Cerebellar cortex (tissue), 1 donor: ENCODE results near the gene DRG2.

Experiments
- DNase-seq: peaks from one replicate; pipeline ENCODE4 v3.0.0-alpha.2; 2015; ENCODE audit warnings: low spot score

DRG2 gene

DNA sequence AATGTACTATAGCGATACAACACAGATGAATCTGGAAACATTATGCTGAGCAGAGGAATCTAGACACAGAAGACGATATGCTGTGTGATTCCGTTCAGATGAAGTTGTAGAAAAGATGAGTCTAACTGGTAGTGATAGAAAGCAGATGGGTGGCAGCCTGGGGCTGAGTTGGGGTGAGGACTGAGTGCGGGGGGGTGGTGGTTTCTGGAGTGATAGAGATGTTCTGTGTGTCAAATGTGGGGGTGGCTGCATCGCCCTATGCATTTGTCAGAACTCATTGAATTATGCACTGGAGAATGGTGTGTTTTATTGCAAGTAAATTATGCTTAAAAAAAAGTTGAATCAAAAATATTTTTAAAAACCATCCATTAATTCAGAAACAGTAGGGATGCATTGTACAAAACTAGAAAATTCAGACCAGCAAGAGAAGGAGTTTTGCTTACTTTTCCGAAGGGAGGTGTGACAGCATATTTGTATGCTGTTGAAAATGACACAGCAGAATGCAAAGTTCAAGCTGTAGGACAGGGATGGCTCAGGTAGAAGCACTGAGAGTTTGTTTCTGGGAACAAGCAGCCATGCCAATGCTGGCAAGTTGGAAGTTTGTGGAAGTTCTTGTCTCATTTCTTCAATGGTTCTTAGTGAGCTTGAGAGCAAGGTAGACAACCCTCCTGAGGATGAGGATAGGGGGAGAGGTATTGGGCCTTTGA lies 13.0 kb upstream of the DRG2 start:
- no peak for DNase-seq

DNA sequence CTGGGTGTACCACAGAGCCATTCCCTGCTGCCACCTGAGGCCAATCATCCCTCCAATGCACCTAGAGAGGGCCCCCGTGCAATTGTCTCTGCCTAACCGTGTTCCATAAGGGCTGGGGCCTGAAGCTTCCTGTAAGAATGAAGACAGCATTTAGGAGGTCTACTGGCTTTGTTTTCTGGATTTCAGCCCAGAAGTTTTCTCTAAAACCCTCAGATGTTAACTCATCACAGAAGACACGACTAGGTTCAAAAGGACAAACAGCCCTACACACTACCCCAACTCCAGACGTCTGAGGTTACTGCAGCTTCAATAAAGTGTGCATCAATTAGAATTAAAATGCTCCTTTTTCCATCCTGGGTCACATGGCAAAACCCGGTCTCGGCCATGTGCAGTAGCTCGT lies 10.8 kb upstream of the DRG2 start:
- no peak for DNase-seq

DNA sequence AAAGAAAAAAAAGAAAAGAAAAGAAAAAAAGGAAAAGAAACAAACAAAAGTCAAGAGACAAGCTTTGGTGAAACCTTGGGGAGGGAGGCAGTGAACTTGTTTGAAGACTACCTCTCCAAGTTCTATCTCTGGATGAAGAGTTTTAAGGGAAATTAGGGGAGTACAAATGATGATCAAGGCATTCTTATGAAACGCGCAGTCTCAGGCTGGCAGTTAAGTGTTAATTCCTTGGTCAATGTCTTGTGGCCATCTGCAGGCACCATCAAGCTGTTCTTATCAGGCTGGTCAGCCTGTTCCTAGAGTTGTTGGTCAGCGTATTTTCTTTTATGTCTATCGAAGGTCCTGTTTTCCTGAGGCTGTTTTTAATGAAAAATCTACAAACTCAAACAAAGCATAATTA lies 8.2 kb upstream of the DRG2 start:
- no peak for DNase-seq

DNA sequence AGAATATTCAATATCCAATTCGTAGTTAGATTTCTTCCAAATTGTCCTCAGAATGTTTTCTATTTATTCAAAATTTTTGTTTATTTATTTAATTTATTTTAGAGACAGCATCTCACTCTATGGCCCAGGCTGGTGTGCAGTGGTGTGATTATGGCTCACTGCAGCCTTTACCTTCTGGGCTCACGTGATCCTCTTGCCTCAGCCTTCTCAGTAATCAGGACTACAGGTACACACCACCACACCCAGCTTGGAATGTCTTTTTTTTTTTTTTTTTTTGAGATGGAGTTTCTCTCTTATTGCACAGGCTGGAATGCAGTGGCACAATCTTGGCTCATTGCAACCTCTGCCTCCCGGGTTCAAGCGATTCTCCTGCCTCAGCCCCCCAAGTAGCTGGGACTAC lies 3.5 kb upstream of the DRG2 start:
- no peak for DNase-seq

DNA sequence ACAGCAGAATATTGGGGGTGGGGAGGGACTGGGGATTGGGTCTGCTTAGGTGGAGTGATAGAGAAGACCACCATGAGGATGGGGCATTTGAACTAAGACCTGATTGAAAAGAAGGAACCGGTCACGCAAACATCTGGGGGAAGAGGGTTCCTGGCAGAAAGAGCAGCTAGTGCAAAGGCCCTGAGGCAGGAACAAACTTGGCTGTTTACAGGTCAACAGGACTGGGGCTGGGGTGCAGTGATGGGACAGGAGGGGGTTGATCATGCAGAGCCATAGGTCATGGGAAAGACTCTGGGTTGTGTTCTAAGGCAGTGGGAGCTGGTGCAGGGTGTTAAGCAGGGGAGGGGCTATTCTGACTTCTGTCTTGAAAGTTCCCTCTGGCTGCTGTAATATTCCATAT lies 1.9 kb downstream of the DRG2 start:
- no peak for DNase-seq

DNA sequence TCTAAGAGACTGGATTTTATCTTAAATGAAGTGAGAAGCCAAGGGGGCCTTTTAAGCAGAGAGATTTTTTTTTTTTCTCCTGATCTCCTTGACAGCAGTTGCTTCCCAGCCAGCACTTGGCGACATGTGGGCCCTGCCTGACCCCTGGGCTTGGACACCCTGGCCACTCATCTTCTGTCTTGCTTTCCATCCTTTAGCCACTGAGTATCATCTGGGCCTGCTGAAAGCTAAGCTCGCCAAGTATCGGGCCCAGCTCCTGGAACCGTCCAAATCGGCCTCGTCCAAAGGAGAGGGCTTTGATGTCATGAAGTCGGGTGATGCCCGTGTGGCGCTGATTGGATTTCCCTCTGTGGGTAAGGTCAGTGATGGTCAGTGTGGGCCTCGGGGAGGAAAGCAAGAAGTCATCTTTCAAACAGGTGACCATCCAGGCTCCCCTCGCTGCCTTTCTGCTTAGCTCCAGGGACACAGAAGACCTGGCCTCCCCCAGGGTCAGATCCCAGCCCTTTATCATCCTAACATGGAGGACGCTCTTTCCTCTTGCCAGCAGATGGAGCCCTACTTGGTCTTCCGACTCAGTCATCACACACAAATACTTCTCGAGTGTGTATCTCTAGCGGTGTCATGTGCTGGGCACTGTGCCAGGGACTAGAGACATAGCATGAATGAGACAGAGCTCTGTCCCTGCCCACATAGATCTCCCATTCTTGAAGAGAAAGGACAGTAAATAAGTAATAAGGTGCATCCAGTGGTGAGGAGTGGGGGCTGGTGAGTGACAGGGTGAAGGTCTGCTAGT lies 6.1 kb downstream of the DRG2 start:
- peak; percentile 50 for DNase-seq

DNA sequence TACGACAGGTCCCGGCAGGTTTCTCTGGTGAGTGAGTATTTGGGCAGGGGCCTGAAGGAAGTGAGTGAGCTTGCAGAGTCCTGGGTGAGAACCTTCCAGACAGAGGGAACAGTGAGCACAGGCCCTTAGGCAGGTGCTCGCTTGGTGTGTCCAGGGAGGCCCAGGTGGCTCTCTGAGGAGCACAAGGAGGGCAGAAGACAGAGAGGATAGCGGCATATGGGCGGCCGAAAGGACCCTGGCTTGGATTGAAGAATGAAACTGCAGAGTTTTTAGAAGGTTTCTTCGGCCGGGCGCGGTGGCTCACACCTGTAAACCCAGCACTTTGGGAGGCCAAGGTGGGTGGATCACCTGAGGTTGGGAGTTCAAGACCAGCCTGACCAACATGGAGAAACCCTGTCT lies 6.7 kb downstream of the DRG2 start:
- DNase-seq = no peak

DNA sequence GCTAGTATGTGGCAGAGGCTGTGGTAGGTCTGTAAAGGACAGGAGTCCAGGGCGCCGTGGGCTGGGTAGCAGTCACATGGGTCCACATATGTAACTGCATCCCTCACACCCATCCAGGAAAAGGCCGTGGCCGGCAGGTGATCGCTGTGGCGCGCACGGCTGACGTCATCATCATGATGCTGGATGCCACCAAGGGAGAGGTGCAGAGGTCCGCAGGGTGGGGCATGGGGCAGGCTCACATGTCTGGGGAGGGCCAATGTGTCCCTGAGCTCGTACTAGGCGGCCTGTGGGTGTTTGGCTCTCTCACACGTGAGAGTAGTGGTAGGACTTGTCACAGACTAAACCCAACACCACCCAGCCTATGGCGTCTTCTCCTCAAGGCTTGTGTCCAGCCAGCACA lies 11.8 kb downstream of the DRG2 start:
- no peak for DNase-seq

DNA sequence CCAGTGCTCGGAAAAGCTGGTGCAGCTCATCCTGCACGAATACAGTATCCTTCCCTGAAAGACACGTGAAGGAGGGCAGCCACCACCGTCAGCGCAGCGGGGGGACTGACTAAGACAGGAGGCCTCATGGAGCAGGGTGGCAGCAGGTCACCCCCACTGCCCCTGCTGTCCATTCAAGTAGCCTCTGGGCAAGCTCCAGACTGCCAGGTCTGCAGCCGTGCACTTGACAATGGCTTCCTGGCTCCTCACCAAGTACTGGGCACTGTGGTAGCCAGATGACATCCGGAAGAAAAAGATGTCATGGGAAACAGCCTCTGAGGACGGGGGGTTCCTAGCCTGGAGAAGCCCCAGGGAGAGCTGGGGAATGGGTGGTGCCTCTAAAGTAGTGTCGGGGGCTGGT lies 12.9 kb downstream of the DRG2 start:
- no peak for DNase-seq

DNA sequence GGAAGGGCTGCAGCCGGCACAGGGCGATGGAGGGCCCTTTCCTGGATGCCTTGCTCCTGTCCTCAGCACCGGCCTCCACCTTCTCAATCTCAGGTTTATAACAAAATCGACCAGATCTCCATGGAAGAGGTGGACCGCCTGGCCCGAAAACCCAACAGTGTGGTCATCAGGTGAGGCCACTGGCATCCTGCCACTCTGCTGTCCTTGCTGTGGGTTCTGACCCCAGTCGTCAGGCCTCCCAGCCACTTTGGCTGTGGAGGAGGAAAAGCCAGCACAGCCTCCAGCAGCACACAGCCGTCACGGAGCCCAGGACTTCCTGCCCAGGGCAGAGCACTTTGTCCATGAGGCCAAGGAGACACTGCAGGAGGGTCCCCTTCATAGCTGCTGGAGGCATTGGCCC lies 14.1 kb downstream of the DRG2 start:
- DNase-seq = no peak

DNA sequence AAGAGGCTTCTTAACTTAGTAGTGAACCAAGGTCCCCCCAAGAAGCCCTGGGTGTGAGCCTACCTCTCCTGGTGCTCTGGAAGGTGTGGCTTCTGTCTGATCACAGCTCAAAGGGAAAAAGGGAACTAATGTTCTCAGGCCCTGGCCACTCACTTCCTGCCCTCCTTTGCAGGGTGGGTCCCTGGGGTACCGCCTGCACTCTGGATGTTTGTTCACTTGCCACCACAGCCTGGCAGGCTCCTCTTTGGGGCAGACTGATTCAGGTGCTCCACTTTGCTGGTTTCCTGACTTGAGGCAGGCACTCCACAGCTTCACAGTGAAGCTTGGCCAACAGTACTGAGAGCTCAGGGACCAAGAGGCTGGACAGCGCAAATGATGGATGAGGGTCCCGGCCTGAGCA lies 14.9 kb downstream of the DRG2 start:
- DNase-seq = no peak

DNA sequence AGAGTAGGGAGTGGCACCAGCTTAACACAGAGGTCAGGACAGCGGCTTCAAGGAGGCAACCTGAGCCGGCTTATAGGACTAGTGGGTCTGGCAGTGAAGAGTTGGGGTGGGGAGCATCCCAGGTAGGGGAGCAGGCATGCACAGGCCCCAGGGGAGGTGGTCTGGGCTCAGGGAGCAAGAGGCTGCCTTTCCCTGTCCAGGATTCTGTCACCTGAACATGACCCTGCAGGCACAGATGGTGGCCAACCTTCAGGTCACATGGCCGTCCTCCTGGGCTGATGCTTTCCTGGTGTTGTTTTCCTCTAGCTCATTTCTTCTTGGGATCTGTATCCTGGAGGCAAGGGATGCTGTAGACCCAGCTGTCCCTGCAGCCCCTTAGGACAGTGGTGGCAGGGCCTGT lies 17.3 kb downstream of the DRG2 start:
- DNase-seq = no peak

DNA sequence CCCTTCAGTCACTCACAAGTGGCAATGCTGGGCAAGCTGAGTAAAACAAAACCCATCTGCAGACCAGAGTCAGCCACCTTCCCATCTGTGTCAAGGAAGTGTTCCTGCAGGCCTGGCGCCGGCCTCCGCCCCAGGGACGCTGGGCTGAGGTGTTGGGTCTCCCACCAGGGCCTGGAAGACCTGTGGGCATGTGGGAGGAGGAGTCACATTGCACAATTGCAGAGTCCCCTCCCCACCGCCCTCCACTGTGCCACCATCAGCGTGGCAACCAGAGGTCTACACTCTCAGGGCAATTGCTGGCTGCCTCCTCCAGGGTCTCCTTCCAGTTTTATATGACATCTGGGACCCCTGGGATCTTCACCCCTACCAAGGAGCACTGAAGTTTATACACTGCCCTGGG lies 17.8 kb downstream of the DRG2 start:
- no peak for DNase-seq

DNA sequence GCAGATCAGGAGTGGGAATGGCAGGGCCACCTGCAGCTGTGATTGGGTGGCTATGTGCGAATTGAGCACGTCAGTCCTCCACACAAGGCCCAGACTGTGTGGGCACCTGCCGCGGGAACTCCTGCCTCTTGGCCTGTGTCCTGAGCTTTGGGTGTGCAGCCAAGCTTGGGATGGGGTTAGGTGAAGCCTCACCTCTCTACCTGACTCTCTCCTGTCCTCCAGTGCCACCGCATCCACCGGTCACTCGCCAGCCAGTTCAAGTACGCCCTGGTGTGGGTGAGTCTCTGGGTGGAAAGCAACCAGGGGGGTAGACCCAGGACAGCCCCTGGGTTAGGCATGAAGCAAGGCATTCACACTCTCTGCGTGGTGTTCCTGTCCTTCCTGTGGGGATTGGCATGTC lies 18.5 kb downstream of the DRG2 start:
- no peak for DNase-seq

DNA sequence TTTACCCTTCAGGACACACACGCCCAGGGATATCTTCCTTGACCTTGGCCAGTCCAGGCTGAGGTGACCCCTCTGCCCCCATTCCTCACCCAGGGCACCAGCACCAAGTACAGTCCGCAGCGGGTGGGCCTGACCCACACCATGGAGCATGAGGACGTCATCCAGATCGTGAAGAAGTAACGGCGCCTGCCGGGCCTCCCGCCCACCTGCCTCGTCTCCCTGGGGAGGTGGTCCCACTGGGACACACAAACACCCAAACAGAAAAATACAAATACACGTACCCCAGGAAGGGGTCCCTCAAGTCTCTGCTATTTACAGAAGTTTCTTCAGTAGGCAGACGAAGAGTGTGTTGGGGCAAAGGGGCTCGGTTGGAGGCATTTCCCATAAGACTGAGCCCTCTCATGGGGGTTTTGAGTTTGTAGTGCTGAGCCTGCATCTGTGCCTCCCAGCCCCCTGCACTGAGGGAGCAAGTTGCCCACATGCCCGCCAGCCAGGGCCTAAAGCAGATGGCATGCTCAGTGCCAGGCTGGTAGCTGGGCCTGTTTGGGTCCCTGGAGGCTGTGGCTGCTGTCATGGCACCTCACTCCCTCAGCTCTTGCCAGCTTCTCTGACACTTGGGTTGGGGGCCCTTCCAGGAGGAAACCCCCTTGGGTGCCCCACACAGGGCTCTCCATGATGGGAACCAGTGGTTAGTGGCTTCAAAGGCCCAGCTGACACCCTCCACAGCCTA lies 19.5 kb downstream of the DRG2 start:
- DNase-seq = no peak

DNA sequence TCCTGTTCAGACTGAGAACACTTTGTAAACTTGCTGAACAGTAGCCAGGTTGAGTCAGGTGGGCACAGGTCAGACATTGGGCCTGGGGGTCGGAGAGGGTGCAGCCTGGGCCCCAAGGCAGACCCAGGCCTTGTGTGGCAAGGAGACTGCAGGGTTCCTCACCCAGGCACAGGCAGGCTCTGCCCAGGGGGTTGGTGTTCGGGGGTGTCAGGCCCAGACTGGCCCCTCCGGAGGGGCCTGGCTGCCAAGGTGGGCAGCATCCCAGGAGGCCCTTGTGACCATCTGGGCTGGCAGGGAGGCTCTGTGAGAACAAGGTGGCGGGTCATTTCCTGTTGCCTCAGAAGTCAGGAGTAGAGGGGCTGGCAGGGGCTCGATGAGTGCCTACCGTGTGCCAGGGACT lies 20.2 kb downstream of the DRG2 start:
- no peak for DNase-seq

DNA sequence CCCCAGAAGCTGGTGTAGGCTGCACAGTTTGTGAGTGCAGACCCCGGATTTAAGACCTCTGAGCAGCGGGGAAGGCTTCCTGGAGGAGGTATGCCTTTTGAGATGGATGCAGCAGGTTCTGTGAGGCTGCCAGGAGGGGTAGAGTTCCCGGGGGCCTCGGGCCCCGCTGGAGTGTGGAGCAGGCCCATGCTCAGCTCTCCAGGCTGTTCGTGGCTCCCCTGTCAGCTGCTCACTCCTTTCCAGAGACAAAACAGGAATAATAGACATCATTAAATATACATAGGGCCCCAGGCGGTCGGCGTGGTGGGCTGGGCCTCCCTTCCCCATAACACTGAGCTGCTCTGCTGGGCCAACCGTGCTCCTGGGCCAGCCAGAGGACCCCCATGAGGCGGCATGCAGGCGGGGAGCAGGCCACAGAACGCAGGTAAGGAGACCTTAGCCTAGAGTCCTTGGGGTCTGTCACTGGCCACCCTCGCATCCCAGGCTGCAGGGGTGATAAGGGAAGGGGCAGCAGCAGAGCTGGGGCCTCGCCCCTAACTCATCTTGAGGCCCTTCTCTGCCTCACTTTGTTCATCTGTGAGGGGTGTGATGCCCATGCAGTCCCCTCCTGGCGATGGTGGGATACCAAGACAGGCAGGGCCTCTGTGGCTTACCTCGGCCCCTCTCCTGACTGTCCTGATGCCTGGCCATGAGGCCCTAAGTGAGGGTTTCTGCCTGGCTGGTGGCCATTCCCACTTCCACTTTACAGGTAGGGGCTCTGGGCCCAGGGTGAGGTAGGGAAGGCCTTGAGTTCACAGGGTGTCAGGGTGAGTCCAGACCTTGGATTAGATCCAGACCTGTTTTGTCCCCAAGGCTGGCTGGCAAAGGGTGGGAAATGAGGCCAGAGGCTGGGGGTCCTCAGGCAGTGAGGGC lies 20.9 kb downstream of the DRG2 start, which contains the start of gene MYO15A:
Gene MYO15A, plus strand, starts transcription at position 356 of the 912 bp plus-strand sequence. CDS start 10,045 bp downstream, outside the sequence.
- no peak for DNase-seq

DNA sequence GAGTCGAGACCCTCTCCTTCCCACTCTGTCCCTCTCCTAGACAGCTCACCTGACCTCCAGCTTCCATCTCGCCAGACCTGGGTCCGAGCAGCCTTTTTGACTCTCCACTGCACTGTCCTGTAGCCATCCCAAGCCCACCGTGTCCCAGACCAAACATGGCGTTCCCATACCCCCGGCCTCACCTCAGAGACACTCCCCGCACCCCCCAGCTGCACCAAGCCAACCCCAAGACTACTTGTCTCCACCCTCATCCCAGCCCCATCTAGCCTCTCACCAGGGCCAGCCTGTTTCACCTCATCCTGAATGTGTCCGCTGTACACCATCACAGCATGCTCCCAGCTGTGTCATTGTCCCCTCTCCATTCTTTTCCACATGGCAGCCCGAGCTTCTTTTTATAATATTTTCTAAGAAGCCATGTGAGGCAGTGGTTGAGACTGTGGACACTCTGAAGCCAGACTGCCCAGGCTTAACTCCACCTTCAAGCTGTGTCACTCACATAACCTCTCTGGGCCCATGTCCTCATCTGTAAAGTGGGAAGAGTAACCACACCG lies 22.3 kb downstream of the DRG2 start:
- DNase-seq = no peak

DNA sequence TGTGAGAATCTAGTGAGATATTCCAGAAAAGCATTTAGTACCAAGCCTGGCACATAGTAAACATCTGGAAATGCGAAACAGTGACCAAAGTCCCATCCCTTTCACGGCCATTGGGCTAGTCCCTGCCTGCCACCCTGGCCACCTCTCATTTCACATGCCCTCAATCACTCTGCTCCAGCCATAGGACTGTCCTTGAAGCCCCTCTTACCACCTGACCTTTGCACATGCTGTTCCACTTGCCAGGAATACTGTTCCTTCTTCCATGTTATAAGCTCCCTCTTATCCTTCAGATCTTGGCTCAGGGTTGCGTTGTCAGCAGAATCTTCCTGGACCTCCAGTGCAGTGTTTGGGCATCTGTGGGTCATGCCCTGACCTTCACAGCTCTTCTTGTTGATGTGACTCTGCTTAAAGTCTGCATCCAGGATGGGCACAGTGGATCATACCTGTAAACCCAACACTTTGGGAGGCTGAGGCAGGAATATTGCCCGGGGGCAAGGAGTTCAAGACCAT lies 22.9 kb downstream of the DRG2 start:
- no peak for DNase-seq

DNA sequence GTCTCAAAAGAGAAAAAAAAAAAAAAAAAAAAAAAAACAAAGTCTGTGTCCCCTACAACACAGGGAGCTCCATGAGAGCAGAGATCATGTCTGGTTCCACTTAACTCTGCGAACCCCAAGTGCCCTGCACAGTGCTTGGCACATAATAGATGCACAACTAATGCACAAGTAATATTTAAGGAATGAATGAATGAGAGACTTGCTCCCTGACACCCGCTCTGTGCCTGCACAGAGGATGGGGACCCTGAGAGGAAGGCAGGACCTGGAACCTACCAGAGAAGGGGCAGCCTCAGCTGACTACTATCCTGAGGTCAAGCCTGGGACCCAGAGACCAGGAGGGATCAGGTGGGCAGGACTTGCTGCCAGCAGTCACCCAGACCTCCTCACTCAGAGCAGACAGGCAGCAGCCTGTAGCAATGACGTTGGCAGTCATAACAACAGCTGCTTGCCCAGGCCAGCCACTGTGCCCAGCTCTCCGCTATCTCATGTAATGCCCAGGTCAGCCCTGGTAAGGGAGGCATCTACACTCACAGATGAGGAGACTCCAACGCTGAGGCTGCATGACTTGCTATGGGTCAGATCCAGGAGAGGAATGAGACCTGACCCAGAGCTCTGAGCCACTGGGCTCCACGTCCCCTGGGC lies 23.7 kb downstream of the DRG2 start:
- DNase-seq = no peak

DNA sequence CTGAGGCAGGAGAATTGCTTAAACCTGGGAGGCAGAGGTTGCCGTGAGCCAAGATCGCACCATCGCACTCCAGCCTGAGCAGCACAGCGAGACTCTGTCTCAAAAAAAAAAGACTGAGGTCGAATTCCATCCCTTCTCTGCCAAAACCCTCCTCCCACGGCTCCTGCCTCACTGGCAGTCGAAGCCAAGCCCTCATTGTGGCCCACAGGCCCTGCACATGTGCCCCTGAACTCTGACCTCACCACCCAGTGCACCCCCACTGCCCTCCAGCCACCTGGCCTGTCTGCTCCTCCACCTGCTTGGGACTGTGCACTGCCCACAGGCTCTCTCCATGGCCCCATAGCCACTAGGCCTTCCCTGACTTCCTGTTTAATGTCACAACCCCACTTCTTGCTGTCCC lies 27.8 kb downstream of the DRG2 start:
- no peak for DNase-seq
